Keratinocyte (primary cell): Measurements from ENCODE around the gene STX7.

Experiments used
- CTCF ChIP-seq, 3 experiments: IDR thresholded peaks in 1 of 3; conservative IDR thresholded peaks in 1 of 3; optimal IDR thresholded peaks in 1 of 3; 2 replicates in 2 of 3; 3 replicates in 1 of 3; pipeline versions ENCODE3 to v1.5.1; 2011; ENCODE audit warnings: low read length in 3 of 3, mild to moderate bottlenecking in 3 of 3, moderate library complexity in 2 of 3, control low read depth in 1 of 3, inconsistent platforms in 1 of 3; ENCODE audit not compliant: insufficient read depth in 2 of 3; ENCODE audit errors: extremely low read depth in 1 of 3
- EZH2 ChIP-seq: IDR thresholded peaks from one replicate; pipeline ENCODE4 v1.6.1; 2012; ENCODE audit warnings: inconsistent platforms, mild to moderate bottlenecking, low read length, moderate library complexity

- TF ChIP-seq CTCF (optimal IDR thresholded peaks at IDR 0.05 in 1 of 3, IDR thresholded peaks at IDR 0.05 in 1 of 3, conservative IDR thresholded peaks at IDR 0.05 in 1 of 3; ENCODE audit: extremely low read depth in 1 of 3, insufficient read depth in 2 of 3, low read length in 3 of 3) (no peak), EZH2 (no peak)
Observed at GRCh38 chr6:132512342-132512637, 626 bp downstream of the STX7 start.
